Body of pancreas (tissue), 4 donors: Measurements from ENCODE around the gene GDPD5. TPM values are rescaled to one million over a fixed set of nuclear protein-coding genes. Genes with fewer than 3 reads are reported as not detected.

Source experiments
- ATAC-seq: fragments of 150-250 bp; one replicate; pipeline ENCODE4 v1.9.1; 2016
- DNase-seq, 4 donors: peaks; one replicate each; pipeline ENCODE4 v3.0.0-alpha.2; 2019
- H3K27ac ChIP-seq, 4 donors: fragments of 200-600 bp; sonication (generic); 1 replicate in 3 of 4; 2 replicates in 1 of 4; pipeline versions ENCODE4 v1.5.1 to v1.6.1; 2016 to 2019; ENCODE audit warnings: mild to moderate bottlenecking in 1 of 4, mixed read lengths in 1 of 4, moderate library complexity in 1 of 4
- H3K27me3 ChIP-seq, 2 donors: fragments of 200-600 bp; sonication (generic); one replicate each; pipeline ENCODE4 v1.6.0; 2016; ENCODE audit warnings: mild to moderate bottlenecking in 1 of 2
- H3K36me3 ChIP-seq, 2 donors: fragments of 200-600 bp; sonication (generic); replicated peaks in 1 of 2; 2 replicates each; pipeline ENCODE4 v1.5.1; 2016; ENCODE audit warnings: low read depth in 2 of 2; ENCODE audit not compliant: insufficient read depth in 1 of 2
- H3K4me1 ChIP-seq: fragments of 200-600 bp; sonication (generic); one replicate; pipeline ENCODE4 v1.6.0; 2016
- H3K4me3 ChIP-seq, 2 donors: fragments of 200-600 bp; sonication (generic); 1 replicate in 1 of 2; 2 replicates in 1 of 2; pipeline ENCODE4 v1.5.1; 2016 to 2019
- H3K9me3 ChIP-seq, 3 donors: fragments of 200-600 bp; sonication (generic); 1 replicate in 2 of 3; 2 replicates in 1 of 3; pipeline ENCODE4 v1.5.1; 2016
- POLR2A ChIP-seq, 3 donors: fragments of 450-650 bp; IDR thresholded peaks; one replicate each; pipeline ENCODE4 v1.6.1; 2016; ENCODE audit warnings: antibody characterized with exemption in 3 of 3, mild to moderate bottlenecking in 2 of 3
- WGBS, 2 donors: methylation state at CpG; one replicate each; pipeline ENCODE4 v1.1.5; 2017; 5-methylcytosine and 5-hydroxymethylcytosine counted together
- intact Hi-C: fragments of 100-400 bp; cut with DNase I; formaldehyde crosslinking; loops from one replicate; pipeline ENCODE4 v1.15.1; 2023
- total RNA-seq, 2 donors: library from RNA; depleted of rRNA; stranded (reverse); fragments of >200 nt; gene quantifications; one replicate each; pipeline ENCODE4 v1.1.0, GENCODE V29; 2016
- TF ChIP-seq, protein P1 (sequence below), 7 experiments: fragments of 450-650 bp in 4 of 7; fragments of 200-600 bp in 3 of 7; sonication (generic) in 3 of 7; IDR thresholded peaks; one replicate each; pipeline ENCODE4 v1.5.1; 2016 to 2019; ENCODE audit warnings: antibody characterized with exemption in 7 of 7

The GDPD5 gene
- total RNA-seq, 2 donors from 2014 or later: 29.6 to 73.2 TPM

DNA sequence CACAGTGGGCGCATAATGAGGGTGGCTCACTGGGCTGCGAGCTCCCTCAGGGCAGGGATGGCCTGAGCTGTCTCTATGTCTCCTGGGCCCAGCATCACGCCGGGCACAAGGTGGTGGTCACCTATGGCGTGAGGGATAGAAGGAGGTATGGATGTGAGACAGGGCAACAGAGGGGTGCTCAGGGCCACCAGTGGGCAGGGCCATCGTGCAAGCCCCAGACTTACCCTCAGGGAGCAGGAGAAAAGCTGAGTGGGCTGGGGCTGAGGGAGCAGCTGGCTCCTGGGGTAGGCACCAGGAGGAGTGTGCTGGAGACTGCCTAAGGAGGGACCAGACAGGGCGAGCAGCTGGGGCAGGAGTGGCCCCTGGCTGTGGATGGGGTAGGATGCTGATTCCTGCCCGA, 58.4 kb downstream of the GDPD5 start:
- WGBS, 2 donors: 92 to 93% methylated on average over 8 of the region's 8 CpGs
- DNase-seq (no peak), ATAC-seq (no peak)
- intact Hi-C loops: no loop called here
- H3K27me3 ChIP-seq: no peaks in the 10 kb centered on the region
- H3K4me3 ChIP-seq: no peak overlapping the region
- no peaks in the 10 kb centered on the region for H3K9me3 ChIP-seq
- H3K27ac ChIP-seq: no peak overlapping the region
- H3K4me1 ChIP-seq: no peaks in the 10 kb centered on the region
- no peaks in the 10 kb centered on the region for H3K36me3 ChIP-seq
- no peak for TF ChIP-seq POLR2A (IDR thresholded peaks at IDR 0.05)
- TF ChIP-seq, protein P1, sequence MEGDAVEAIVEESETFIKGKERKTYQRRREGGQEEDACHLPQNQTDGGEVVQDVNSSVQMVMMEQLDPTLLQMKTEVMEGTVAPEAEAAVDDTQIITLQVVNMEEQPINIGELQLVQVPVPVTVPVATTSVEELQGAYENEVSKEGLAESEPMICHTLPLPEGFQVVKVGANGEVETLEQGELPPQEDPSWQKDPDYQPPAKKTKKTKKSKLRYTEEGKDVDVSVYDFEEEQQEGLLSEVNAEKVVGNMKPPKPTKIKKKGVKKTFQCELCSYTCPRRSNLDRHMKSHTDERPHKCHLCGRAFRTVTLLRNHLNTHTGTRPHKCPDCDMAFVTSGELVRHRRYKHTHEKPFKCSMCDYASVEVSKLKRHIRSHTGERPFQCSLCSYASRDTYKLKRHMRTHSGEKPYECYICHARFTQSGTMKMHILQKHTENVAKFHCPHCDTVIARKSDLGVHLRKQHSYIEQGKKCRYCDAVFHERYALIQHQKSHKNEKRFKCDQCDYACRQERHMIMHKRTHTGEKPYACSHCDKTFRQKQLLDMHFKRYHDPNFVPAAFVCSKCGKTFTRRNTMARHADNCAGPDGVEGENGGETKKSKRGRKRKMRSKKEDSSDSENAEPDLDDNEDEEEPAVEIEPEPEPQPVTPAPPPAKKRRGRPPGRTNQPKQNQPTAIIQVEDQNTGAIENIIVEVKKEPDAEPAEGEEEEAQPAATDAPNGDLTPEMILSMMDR (IDR thresholded peaks at IDR 0.05): no peak

DNA sequence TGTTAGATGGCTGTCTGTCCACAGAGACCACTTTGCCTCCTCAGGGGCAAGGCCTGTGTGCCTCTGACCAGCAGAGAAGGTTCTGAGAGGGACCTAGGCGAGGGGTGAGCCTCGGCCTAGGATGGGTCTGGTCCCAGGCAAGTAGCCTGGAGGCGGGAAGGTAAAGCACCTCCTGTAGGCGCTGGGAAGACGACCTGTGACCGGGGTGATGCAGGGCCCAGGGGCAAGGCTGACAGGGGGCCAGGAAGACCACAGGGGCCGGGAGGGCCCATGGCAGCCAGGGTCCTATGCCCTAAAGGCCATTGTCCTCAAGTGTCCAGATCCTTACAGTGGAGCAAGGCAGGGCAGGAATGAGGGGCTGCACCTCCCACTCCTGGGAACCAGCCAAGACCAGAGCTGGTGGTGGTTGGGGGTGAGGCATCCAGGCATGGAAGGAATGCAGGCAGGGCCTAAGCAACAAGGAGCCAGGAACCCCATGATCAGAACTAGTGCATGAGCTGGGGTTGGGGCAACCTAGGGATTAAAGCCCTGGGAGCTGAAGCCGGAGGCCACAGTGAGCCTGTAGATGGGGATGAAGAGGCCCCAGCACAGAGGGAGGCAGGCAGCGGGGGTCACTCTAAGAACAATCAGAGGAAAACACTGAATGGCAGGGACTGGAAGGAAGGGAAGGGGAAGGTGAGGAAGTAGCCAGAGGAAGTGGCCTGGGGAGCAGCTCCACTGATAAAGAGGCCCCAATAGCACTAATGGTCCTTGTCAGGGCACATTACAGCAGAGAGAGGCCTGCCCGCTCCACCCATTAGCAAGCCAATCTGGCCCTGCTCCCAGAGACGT, 59.8 kb downstream of the GDPD5 start:
- no peak for TF ChIP-seq POLR2A (IDR thresholded peaks at IDR 0.05)
- TF ChIP-seq, protein P1 (IDR thresholded peaks at IDR 0.05): no peak
- 86 to 88% methylated on average over 11 of the region's 11 CpGs for WGBS, 2 donors
- Histone ChIP-seq H3K36me3 (no peaks in the 10 kb centered on the region), H3K9me3 (no peaks in the 10 kb centered on the region), H3K27ac (no peak overlapping the region), H3K4me3 (no peak overlapping the region), H3K4me1 (no peaks in the 10 kb centered on the region), H3K27me3 (no peaks in the 10 kb centered on the region)
- no peak for ATAC-seq
- intact Hi-C loops: no loop called here
- no peak for DNase-seq

DNA sequence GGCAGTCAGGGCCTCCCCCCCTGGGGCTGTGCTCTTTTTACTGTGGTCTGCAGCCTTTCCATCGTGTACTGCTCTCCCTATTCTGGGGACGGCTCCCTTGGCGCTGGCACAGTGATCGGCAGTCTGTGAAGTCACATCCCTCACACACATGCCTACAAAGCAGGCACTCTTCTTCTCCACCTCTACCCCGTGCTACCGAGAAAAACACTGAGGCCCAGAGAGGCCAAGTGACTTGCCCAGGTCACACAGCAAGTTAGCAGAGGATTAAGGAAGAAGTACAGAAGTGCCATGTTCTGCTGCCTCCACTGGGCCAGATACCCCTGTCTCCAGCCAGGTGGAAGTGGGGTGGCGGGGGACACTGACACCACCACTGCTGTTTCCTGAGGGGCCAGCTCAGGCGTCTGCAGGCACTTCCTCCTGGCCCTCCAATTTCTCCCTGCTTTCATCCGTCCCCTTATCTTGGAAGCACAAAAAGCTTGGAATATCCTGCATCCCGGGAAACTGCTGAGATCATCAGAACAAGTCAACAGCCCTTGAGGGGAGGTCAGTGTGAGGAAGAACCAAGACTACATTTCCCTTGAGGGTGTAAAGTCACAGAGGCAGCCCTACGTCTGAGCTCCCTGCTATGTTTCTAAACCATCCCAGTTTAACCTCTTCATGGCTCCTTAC, 62.5 kb downstream of the GDPD5 start:
- Histone ChIP-seq H3K27me3 (no peaks in the 10 kb centered on the region), H3K36me3 (no peaks in the 10 kb centered on the region), H3K4me1 (no peaks in the 10 kb centered on the region), H3K9me3 (no peaks in the 10 kb centered on the region), H3K4me3 (no peak overlapping the region), H3K27ac (no peak overlapping the region)
- no peak for ATAC-seq
- intact Hi-C loops: no loop called here
- DNase-seq: no peak
- no peak for TF ChIP-seq POLR2A (IDR thresholded peaks at IDR 0.05)
- TF ChIP-seq, protein P1 (IDR thresholded peaks at IDR 0.05): no peak
- 70 to 79% methylated on average over 8 to 11 of the region's 11 CpGs for WGBS, 2 donors

DNA sequence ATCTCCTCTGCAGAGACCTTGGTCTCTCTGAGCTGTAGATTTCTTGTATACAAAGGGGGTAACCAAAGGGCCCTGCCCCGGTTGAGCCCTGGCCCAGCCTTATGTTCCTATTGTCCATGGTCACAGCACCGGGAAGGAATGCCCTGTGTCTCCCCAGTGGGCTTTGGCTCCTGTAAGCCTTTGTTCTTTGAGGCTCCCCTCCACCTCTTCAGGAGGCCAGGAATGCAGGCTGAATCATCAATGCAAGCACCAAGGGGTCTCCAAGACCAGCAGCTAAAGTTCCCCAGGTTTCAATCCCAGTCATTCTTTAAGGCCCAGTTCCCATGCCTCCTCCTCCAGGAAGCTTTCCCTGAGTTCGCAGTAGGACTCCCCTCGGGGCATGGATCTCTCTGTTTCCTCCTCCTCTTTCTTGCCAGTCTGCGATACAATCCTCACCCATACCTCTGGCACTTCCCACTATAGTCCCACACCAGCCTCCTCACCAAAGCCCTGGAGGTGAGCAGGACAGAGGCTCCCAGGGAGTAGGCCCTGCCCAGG, 63.6 kb downstream of the GDPD5 start:
- no peaks in the 10 kb centered on the region for H3K9me3 ChIP-seq
- H3K36me3 ChIP-seq: no peaks in the 10 kb centered on the region
- H3K27ac ChIP-seq: no peak overlapping the region
- ATAC-seq: no peak
- H3K27me3 ChIP-seq: no peaks in the 10 kb centered on the region
- no peaks in the 10 kb centered on the region for H3K4me1 ChIP-seq
- no peak overlapping the region for H3K4me3 ChIP-seq
- 81 to 98% methylated on average over 4 to 5 of the region's 5 CpGs for WGBS, 2 donors
- intact Hi-C loops: no loop called here
- DNase-seq: no peak
- TF ChIP-seq, protein P1 (IDR thresholded peaks at IDR 0.05): no peak
- TF ChIP-seq POLR2A (IDR thresholded peaks at IDR 0.05): no peak
